HG03108 (cell line): ENCODE results near the gene HSF4.

Experiments
- ATAC-seq: cut with Tn5 transposase; IDR thresholded peaks from one replicate; pipeline ENCODE4 v1.9.1; 2021; ENCODE audit warnings: moderate library complexity; ENCODE audit not compliant: unreplicated experiment

The HSF4 gene

DNA sequence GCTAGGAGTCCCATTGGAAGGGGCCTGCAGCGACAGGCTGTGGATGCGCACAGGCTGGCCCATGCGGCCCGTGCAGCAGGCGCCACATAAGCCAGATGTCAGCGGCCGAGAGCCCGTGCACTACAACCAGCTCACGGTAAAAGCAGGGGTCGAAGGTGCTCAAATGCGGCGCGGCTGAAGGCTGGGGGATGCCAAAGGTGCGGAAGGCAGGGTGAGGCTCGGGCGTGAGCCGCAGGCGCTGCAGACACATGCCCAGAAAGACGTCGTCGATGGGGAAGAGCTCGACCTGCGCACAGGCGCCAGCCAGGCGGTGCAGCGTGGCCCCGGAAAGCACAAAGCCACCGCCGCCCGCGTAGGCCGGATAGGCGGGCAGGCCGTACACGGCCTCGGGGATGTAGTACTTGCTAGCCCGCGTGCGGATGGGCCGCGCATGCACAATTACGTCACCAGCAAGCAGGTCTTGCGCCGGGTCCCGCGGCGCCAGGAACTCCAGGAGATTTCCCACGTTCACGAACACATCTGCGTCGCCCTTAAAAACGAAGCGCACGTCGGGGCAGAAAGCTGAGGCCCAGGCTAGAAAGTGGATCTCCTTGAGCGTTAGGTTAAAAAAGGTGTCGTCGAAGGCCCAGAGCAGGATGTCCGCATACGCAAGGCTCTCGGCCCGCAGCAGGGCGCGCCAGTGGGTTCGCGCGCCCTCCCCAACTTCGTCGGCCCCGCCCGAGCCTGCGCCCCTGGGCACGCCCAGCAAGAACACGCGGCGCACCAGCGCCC is 15.1 kb upstream of the HSF4 start:
- ATAC-seq: no peak

DNA sequence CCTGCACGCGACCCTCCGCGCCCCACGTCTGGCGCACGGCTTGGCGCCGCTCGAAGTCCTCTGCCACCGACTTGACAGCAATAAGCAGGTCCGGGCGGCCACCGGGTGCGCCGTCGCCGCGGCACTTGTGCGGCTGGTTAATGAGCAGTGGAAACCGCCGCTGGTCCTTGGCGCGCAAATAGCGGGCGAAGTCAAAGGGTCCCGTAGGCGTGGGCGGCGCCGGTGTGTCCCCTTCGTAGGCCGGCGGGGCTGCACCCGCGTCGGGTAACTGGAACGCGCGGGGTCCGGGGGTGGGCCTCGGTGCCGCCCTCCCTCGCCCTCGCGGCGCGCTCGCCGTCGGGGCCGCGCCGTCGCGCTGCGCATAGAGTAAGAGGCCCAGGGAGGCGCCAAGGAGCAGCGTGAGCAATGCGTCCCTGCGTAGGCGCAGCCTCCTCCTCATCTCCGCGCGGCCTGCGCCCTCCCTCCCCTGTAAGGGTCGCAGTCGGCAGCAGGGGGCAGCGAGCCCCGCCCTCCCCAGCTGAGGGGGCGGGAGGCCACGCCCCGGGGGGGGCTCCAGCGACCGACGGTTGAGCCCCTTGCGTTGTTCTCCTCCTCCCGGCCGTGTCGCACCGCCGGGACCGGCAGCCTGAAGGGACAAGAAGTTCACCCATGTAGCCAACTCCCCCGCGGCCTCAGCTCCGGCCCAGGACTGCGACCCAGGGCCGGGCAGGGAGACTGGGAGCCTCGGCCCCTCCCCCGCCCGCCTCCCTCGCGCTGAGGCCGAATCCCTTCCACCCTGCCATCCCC is 14.3 kb upstream of the HSF4 start:
- ATAC-seq: no peak

DNA sequence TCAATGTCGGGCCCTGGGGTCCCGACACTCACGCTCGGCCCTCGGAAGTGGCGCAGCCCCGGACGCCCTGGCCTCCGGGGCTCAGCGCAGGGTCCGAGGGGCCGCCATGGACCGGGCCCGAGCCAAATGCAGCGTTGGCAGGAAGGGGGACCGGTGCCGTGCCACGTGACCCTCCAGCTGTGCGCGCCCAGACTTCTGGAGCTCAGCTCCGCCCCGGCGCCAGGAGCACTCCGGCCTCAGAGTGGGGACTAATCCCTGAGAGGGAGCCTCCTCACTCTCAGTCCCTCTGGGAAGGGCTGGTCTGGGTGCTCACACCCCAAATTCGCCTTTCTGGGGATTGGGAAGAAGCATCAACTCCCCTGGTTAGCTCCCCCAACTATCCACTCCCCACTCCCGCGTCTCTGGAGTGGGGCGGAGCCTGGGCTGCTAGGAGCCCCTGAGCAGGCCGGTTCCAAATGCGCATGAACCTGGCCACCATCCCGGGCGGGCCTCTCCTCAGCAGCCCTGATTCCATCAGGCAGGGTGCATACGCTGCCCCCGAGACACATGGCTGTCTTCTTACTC is 13.6 kb upstream of the HSF4 start, which contains the start of gene B3GNT9:
TSS of gene B3GNT9 (minus strand) at position 166 of the 564 bp plus-strand sequence. CDS start 513 bp downstream, outside the sequence.
- ATAC-seq: no peak

DNA sequence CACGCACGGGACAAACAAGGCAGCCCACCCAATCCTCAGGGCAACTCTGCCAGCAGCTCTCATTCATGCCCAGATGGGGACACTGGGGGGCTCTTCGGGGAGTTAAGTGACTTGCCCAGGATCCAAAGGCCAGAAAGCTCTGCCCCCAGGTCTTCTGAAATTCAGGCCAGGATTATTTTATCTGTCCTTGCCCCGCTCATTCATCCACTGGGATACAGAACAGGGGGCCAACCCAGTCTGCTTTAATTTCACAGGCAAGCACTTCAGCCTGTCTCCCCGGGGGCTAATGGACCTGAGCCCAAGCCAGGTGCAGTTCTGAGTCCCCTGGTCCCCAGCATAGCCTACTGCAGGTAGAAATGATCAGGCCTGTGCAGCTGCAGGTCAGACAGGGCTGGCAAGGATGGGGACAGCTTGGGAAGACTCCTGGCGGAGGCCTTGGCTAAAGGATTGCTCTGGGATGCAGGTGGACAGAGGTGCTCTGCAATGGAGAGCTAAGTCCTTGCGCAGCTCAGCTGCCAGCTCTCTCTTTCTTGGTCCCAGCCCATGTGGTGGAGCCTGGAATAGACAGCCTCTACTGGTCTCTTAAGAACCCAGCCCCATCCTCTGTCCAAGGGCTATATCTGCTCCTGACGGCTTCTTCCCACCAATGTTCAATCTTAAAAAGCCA is 13.0 kb upstream of the HSF4 start:
- no peak for ATAC-seq

DNA sequence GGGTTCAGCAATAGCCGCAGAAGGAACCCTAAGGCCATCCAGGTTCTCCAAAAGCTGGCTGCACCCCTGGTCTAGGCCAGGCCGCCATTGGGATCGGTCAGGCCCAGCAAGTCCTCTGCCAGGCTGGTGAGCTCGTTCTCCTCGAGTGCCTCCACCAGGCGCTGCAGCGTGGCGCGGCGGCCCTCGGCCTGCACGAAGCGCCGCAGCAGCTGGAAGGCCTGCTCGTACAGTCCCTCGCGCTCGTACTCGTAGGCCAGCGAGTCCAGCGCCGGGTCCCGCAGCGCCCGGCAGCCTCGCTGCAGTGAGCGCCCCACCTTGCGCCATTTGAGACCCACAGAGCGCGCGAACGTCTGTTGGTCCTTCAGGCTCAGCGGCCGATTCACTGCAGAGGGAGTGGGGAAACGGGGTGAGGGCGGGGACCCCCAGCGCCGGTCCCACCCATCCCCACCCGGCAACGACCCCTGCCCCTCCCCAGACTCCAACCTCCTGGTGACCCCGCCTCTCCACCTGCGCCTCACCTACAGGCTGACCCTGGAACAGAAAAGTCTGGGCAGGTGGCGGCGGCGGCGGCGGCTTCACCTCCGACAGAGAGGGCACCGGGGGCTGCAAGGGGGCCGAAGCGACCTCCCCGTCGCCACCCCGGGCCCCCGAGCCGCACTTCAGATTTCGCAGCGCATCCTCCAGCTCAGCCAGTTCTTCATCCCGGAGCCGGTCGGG is 9.8 kb upstream of the HSF4 start:
- ATAC-seq: no peak

DNA sequence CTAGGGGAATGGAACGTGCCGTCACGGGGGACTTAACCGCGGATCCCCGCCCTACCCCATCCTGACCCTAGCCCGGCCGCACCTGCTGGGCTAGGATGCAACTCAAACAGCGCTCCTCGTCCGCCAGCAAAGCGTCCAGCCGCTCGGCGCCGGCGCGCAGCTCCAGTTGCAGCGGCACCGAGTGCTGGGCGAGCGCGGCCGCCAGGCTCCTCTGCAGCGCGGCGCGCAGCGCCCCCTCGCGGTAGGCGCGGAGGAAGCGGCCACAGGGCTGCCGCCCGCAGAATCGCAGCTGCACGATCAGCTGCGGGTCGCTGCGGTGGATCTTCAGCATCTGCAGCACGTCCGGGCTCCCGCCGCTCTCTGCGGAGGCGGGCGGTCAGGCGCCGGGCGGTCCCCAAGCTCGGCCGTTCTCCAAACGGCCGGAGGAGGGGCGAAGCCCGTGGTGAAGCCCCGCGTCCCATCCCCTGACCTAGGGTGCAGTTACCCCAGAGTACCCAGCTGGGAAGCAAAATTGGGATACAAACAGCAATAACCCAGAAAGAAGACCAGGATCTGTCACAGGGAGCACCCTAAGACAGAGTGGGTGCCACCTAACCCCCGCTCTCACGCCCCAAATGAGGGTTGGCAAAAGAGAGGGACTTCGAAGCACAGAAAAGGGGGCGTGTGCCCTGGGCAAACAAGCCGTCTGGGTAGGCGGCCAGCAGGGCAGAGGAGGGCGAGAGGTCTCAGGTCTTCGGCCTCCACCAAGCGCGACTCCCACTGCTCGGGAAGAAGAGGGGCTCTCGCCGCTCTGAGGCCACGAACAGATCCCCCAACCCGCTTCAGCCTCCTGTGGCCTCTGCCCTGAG is 9.0 kb upstream of the HSF4 start:
- no peak for ATAC-seq

DNA sequence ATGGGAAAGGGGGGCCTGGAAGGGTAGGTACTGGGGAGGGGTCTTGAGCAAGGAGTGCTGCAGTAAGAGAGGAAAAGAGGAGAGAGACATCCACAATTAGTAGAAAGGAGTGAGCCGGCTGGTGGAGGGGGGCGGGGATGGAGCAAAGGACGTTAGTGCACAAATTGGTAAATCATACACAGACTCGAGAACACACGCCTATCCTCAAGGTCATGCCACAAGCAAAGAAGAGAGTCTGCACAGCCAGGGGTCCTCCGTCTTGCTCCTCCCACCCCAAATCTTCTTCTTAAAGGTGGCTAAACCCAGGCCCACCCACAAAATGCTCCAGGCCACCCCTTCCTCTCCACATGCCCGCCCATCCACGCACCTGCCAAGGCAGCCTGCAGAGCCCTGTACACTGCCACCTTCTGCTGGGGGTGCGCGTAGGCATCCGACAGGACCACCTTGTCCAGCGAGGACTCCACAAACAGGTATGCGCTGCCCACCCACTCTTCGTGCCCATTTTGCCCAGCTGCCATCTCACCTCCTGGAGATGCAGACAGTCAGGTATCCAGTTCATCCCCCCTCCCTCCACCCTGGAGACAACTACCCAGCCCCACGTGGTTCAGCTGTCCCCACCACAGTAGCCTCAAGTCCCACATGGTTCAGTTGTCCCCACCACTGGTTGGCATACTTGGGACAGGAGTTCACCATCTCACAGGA is 8.3 kb upstream of the HSF4 start:
- no peak for ATAC-seq

DNA sequence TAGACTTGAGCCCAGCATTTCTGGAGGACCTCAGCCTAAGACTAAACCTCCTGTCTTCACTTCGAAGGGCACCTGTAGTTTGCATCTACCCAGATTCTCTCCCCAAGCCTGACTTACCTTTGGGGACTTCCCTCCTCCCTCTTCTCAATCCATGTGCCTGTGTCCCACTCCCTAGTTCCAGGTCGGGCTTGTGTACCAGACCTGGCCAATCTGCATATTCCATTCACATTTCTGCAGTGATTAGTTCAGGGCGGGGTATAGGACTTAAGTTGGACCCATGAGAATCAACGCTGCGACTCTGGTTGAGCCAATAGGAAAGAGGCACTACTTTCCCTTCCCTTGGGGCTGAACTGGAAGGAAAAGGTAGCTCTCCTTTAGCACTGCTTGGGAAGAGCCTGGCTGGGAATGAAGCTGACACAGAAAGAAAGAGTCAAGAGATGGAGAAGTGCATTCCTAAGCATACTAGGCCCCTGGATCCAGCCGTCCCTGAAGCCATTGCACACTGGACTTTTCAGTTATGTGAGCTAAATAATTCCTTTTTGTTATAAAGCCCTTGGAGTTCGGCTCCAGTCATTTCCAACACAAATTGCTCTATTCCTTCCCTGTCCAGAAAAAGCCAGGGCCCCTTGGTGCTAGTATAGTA is 7.3 kb upstream of the HSF4 start:
- ATAC-seq: no peak

DNA sequence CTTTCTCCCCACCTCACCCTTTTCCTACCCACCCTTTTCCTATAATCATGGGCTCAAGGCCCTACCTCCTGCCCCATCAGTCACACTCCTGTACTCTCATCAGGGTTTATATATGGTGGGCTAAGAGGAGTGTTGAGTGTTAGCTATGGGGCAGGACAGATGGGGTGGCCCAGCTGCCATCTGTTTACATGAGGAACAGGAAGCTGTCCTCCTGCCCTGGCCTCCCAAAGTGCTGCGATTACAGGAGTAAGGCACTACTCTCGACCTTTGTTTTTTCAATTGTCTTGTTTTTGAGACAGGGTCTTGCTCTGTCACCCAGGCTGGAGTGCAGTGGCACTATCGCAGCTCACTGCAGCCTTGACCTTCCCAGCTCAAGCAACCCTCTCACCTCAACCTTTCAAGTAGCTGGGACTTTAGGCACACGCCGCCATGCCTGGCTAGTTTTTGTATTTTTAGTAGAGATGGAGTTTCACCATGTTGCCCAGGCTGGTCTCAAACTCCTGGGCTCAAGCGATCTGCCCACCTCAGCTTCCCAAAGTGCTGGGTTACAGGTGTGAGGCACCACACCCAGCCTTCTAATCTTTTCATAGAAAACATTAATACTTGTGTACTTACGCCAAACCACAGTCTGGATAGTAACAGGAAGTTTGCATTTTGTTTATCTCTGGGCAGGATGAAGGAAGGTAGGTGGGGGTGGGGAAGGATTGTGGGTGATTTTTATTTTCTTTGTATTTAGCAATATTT is 6.5 kb upstream of the HSF4 start:
- ATAC-seq: no peak

DNA sequence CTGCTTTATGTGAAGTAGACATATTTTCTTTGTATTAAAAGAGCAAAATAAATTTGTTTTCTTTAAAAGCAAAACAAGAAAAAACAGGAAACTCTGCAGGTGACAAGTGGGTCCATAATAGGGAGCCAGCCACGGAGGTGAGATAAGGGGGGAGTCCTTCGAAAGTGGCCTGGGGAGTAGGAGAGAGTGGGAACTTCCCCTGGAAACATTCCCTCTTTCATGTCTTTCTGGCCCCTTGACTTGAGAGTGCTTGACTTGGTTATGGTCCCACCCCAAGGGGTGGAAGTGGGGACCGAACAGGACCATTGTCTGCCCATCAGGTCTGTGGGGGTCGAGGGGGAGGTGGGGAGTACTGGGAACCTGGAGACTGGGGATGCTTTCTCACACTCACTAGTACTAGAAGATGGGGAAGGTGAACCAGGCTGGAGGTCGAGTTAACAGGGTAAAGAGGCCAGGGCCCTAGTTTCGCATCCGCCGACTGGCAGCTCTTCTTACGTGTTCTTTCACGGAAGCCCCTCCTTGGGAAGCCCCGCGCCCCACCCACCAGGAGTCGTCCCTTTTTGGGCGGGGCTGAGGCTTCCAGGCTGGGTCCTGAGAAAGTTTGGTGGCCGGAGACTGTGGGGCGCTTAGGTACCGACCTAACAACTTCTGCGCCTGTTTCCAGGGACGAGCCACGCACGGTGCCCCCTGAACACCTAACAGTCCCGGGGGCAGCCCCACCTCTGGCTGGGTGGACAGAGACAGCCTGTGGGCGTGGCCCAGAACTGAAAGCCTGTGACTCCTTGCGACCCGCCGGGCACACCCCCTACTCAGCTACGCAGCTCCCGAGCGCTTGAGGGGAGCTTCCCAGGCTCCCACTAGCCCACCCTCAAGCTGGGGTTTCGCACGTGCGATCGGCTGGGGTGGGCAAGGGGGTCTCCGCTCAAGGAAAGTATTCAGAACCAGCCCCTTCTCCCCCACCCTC is 5.6 kb upstream of the HSF4 start:
- peak; percentile 42 for ATAC-seq

DNA sequence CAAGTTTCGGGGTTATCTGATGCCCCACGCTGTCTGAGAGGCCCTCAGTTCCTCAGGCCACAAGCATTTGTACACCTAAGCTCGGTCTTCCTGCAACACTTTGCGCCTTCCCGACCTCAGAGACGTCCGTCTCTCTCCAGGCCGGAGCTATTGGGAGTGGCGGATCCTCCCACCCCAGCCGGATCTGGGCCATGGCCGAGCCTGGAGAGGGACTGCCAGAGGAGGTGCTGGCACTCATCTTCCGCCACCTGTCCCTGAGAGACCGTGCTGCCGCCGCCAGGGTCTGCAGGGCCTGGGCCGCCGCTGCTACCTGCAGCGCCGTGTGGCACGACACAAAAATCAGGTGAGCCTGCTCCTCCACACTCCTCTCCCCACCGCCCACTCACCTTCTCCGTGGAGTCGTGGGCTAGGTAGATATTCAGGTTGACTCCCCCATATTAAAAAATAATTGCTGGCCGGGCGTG is 2.9 kb upstream of the HSF4 start:
- ATAC-seq: no peak

DNA sequence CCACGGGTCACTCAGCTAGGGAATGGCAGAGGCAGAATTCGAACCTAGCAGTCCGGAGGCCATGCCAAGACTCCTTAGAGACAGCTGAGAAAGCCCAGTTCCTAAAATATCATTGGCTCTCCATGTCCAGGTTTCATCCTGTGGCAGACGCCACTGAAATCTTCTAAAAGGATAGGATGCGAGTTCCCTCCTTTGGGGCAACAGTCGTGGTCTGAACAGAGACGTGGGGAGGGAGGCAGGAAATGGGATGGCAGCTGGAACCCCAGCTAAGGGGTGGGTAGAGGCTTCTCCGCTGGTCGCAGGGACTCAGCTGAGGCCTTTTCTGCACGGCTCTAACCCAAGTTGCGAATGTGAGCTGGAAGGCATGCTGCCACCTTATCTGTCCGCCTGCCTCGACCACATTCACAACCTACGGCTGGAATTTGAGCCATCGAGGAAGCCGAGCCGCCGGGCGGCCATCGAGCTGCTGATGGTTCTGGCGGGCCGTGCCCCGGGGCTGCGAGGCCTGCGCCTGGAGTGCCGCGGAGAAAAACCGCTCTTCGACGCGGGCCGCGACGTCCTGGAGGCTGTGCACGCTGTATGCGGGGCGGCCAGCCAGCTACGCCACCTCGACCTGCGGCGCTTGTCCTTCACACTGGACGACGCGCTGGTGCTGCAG is 1.9 kb upstream of the HSF4 start:
- no peak for ATAC-seq

DNA sequence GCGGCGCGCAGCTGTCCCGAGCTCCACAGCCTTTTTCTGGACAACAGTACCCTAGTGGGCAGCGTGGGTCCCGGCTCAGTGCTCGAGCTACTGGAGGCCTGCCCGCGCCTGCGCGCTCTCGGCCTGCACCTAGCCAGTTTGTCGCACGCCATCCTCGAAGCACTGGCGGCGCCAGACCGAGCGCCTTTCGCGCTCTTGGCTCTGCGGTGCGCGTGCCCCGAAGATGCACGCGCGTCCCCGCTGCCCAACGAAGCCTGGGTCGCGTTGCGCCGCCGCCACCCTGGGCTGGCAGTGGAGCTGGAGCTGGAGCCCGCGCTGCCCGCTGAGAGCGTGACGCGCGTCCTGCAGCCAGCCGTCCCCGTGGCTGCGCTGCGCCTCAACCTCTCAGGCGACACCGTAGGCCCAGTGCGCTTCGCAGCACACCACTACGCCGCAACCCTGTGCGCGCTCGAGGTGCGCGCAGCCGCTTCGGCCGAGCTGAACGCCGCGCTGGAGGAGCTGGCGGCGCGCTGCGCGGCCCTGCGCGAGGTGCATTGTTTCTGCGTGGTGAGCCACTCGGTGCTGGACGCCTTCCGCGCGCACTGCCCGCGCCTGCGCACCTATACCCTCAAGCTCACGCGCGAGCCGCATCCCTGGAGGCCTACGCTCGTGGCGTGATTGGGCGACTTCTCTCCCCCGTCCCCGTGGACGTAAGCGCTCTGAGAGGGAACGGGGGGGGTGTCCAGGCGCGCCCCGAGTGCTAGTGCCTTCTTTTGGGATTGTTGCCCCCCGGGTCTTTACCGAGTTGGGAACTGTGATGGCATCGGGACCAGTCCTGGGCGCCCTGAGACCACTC is 1.2 kb upstream of the HSF4 start:
- no peak for ATAC-seq

DNA sequence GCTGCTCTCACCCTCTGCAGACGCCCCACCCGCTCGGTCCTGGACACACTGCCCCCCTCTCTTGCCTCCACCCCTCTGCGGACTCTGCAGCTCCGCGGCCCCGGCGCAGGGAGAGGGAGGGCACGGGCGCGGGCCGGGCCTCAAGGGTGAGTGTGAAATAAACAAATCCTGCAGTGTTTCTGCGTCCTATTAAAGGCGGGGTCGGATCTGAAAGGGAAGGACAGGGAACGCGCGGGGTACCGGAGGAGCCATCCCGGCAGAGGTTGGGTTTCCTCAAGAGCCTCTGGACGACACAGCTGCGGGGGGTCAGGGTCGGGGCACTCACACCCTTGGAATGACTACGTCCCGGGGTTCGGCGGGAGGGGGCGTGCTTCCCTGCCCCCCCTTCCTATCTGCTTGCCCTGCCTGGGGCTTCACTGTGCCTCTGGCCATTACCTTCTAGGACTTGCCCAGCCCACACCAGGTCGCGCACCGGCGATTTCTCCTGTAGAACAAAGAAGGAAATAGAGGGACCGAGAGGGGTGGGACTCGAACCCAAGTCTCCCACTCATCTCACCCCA is 466 bp upstream of the HSF4 start:
- ATAC-seq: no peak
